Measurements from ENCODE around the gene MAX. TPM values are rescaled to one million over a fixed set of nuclear protein-coding genes. Genes with fewer than 3 reads are reported as not detected.

Gene MAX
- total and polyA plus RNA-seq, 2 of the 8 experiments (the other 6 are each of a cell fraction or from before 2014, with no cell fraction given) = 36.9 to 65.1 TPM

GRCh38 chr14:65062096-65063075, 39.9 kb downstream of the MAX start:
- Histone ChIP-seq H3K4me3 (ENCODE audit: extremely low read depth in 1 of 4, insufficient read depth in 2 of 4, low read depth in 3 of 4, low read length in 4 of 4) (no peak overlapping the region), H4K20me1 (replicated peaks in 1 of 2; ENCODE audit: control insufficient read depth in 1 of 2, insufficient read depth in 2 of 2, low read length in 2 of 2) (peaks cover 0 to 7% of the 10 kb centered on the region in 2 experiments), H3K9ac (replicated peaks in 1 of 4; ENCODE audit: extremely low read depth in 1 of 4, low read depth in 3 of 4, low read length in 3 of 4) (no peak overlapping the region), H4K8ac (ENCODE audit: extremely low read depth, insufficient read depth, low read length) (no peak overlapping the region), H3K36me3 (ENCODE audit: control insufficient read depth in 2 of 4, insufficient read depth in 4 of 4, low read length in 3 of 4) (peaks cover 0 to 36% (median 9%) of the 10 kb centered on the region in 4 experiments; a peak in 6 of 8 replicates), H3K9me3 (ENCODE audit: insufficient read depth in 2 of 2, low read depth in 1 of 2, low read length in 1 of 2) (no peaks in the 10 kb centered on the region), H3K79me1 (ENCODE audit: low read depth, low read length) (no peaks in the 10 kb centered on the region), H3K4me2 (ENCODE audit: insufficient read depth in 1 of 2, low read depth in 2 of 2, low read length in 2 of 2) (no peak overlapping the region), H4K91ac (replicated peaks; ENCODE audit: insufficient read length, low read length) (no peak overlapping the region), H3K23ac (ENCODE audit: insufficient read length) (no peak overlapping the region), H2AK5ac (ENCODE audit: low read depth, low read length) (no peak overlapping the region), H2BK120ac (replicated peaks; ENCODE audit: low read depth, low read length) (no peak overlapping the region), H2BK20ac (ENCODE audit: low read length) (no peak overlapping the region), H2AFZ (ENCODE audit: low read length) (no peak overlapping the region), H3K14ac (ENCODE audit: insufficient read length) (no peak overlapping the region), H3K4ac (replicated peaks; ENCODE audit: insufficient read length, low read depth, low read length) (no peak overlapping the region), H3K27me3 (replicated peaks in 1 of 4; ENCODE audit: control insufficient read depth in 3 of 4, extremely low read depth in 1 of 4, insufficient read depth in 3 of 4, low read length in 3 of 4) (no peaks in the 10 kb centered on the region), H4K5ac (ENCODE audit: insufficient read length, low read depth, low read length) (no peak overlapping the region), H3K27ac (ENCODE audit: low read depth, low read length) (no peak overlapping the region), H3K4me1 (replicated peaks in 1 of 4; ENCODE audit: control insufficient read depth in 3 of 4, insufficient read depth in 4 of 4, low read length in 3 of 4) (no peaks in the 10 kb centered on the region), H3K79me2 (ENCODE audit: control insufficient read depth in 1 of 2, insufficient read depth in 2 of 2, low read length in 2 of 2) (no peaks in the 10 kb centered on the region), H3K56ac (replicated peaks; ENCODE audit: insufficient read length, low read depth, low read length) (no peak overlapping the region), H3K23me2 (ENCODE audit: low read depth, low read length) (no peaks in the 10 kb centered on the region), H2BK5ac (ENCODE audit: low read depth, low read length) (no peak overlapping the region), H2BK15ac (ENCODE audit: low read length) (no peak overlapping the region), H3K18ac (ENCODE audit: extremely low read depth, low read length) (no peak overlapping the region), H2BK12ac (ENCODE audit: low read depth, low read length) (no peak overlapping the region)
- FAIRE-seq (no peak), DNase-seq (ENCODE audit: low read depth in 1 of 2, low spot score in 2 of 2) (no peak)
- ChIA-PET CTCF (ENCODE audit: partially characterized antibody) (interaction anchor here (0.6 to 1.7 kb wide), 2 partner anchors 43 to 94 kb away, joined by 3 to 4 read pairs; no protein-coding TSS in a partner anchor), POLR2A (ENCODE audit: partially characterized antibody) (interaction anchor here (1.2 to 1.3 kb wide), 3 partner anchors 9 to 16 kb away, joined by 4 to 6 read pairs (median 4); no protein-coding TSS in a partner anchor)
- WGBS, 2 experiments (ENCODE audit: extremely low coverage in 1 of 2, insufficient coverage in 1 of 2, insufficient read length in 1 of 2, insufficient replicate concordance in 2 of 2, low coverage in 1 of 2, low lambda C conversion rate in 2 of 2, missing lambda C conversion rate in 1 of 2) = 88% methylated on average over 16 of the region's 16 CpGs; no CpG with 5 or more reads in 1 of the 2 experiments
- no peak for TF ChIP-seq SP1 (IDR thresholded peaks at IDR 0.05; ENCODE audit: low read depth, low read length)
- TF ChIP-seq USF2 (IDR thresholded peaks at IDR 0.05; ENCODE audit: low read length) = no peak
- TF ChIP-seq CEBPB (IDR thresholded peaks at IDR 0.05; ENCODE audit: low read depth, low read length) = no peak
- no peak for TF ChIP-seq EGR1 (IDR thresholded peaks at IDR 0.05; ENCODE audit: borderline replicate concordance, low read depth, low read length)
- TF ChIP-seq CBX8 (IDR thresholded peaks at IDR 0.05; ENCODE audit: borderline replicate concordance, low read depth, low read length) = no peak
- no peak for TF ChIP-seq NRF1 (IDR thresholded peaks at IDR 0.05; ENCODE audit: low read depth, low read length)
- TF ChIP-seq CREB1 (IDR thresholded peaks at IDR 0.05) = no peak
- TF ChIP-seq KDM1A (IDR thresholded peaks at IDR 0.05; ENCODE audit: borderline replicate concordance, low read length) = no peak
- TF ChIP-seq SAP30 (IDR thresholded peaks at IDR 0.05; ENCODE audit: insufficient read depth, insufficient replicate concordance, low read length) = no peak
- no peak for TF ChIP-seq FOSL1 (IDR thresholded peaks at IDR 0.05; ENCODE audit: insufficient read depth, low read depth, low read length)
- TF ChIP-seq RXRA (IDR thresholded peaks at IDR 0.05; ENCODE audit: insufficient read depth, low read depth, low read length) = no peak
